ENCODE results near the gene BCR. TPM values are rescaled to one million over a fixed set of nuclear protein-coding genes. Genes with fewer than 3 reads are reported as not detected.

The BCR gene
- total and polyA plus RNA-seq, 2 of the 8 experiments (the other 6 are each of a cell fraction or from before 2014, with no cell fraction given) = 66.7 to 130 TPM

DNA sequence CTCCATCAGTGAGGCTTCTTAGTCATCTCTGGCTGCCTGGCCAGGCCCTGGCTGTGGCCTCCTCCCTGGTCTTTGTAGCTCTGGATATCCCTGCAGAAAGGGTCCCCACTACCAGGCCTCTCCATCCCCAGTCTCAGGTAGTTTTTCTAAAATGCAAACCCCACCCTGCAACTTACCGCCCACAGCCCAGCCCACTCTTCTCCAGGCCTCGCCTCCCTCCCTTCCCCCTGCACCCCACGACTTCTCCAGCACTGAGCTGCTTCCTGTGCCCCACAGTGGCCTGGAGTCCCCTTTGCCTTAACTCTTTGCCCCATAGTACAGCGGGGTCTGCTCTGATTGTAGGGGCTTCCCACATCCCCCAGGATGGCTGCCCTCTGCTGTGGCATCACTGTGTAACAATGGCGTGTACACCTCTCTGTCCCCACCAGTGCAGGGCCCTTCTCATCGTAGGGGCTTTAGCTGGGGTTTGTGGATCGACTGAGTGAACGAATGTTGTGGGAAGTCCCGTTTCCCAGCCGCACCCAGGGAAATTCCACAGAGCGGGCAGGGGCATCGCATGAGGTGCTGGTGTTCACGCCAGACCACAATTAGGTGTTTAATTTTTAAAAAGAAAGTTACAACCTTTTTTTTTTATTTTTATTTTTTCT lies 111.6 kb downstream of the BCR start (continued):
- no peak for TF ChIP-seq JUND (IDR thresholded peaks at IDR 0.05; ENCODE audit: low read length)

Data from H1 (cell line).